Type B pancreatic cell (in vitro differentiated cells): ENCODE data around the gene LGR6. TPM values are rescaled to one million over a fixed set of nuclear protein-coding genes. Genes with fewer than 3 reads are reported as not detected.

Source experiments
- DNase-seq: peaks from one replicate; pipeline ENCODE4 v3.0.0; 2021; ENCODE audit warnings: mixed read lengths; ENCODE audit not compliant: unreplicated experiment; ENCODE audit errors: extremely low spot score
- H3K27ac Mint-ChIP-seq: 2 replicates; pipeline ENCODE4 v1.8.0; 2021; ENCODE audit warnings: mild to moderate bottlenecking, mixed read lengths
- H3K27me3 Mint-ChIP-seq: 2 replicates; pipeline ENCODE4 v1.8.0; 2021; ENCODE audit warnings: mixed read lengths
- H3K36me3 Mint-ChIP-seq: 2 replicates; pipeline ENCODE4 v1.8.0; 2021; ENCODE audit warnings: mixed read lengths
- H3K4me1 Mint-ChIP-seq: one replicate; pipeline ENCODE4 v1.8.0; 2021; ENCODE audit warnings: mixed read lengths; ENCODE audit not compliant: unreplicated experiment
- H3K4me3 Mint-ChIP-seq: 2 replicates; pipeline ENCODE4 v1.8.0; 2021; ENCODE audit warnings: mild to moderate bottlenecking, mixed read lengths
- H3K9me3 Mint-ChIP-seq: 2 replicates; pipeline ENCODE4 v1.8.0; 2021; ENCODE audit warnings: mixed read lengths
- total RNA-seq: library from RNA; stranded (reverse); gene quantifications from 2 replicates; pipeline ENCODE4 v1.2.1, GENCODE V29; 2021; ENCODE audit warnings: low replicate concordance
- TF ChIP-seq, protein P1 (sequence below): fragments of 200-600 bp; sonication (generic); conservative IDR thresholded peaks from 2 replicates; pipeline ENCODE4 v1.5.0; 2021; ENCODE audit warnings: antibody characterized with exemption, mild to moderate bottlenecking

The LGR6 gene
- total RNA-seq, 1 donor from 2014 or later: 2.8 TPM

DNA sequence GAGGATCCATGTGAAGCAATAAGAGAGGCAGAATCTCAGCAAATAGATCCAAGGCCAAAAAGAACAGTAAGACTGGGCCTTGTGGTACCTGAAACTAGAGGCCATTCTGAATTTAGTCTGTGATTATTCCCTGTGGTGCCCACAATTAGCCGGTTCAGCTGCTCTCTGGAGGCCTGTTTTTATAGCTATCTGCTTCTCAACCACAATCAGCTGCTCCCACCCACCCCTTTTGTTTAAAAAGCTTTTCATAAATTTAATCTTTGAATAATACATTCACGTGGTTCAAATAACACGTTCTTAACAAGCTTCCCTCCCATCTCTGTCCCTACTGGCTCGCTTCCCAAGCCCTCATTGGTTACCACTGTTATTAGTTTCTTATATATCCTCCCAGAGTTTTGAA lies 130.1 kb downstream of the LGR6 start:
- Mint-ChIP-seq H3K36me3 (no peaks in the 10 kb centered on the region), H3K9me3 (no peaks in the 10 kb centered on the region), H3K27me3 (peaks cover 6% of the 10 kb centered on the region), H3K4me1 (no peaks in the 10 kb centered on the region), H3K27ac (no peak overlapping the region), H3K4me3 (no peak overlapping the region)
- DNase-seq: no peak
- TF ChIP-seq, protein P1, sequence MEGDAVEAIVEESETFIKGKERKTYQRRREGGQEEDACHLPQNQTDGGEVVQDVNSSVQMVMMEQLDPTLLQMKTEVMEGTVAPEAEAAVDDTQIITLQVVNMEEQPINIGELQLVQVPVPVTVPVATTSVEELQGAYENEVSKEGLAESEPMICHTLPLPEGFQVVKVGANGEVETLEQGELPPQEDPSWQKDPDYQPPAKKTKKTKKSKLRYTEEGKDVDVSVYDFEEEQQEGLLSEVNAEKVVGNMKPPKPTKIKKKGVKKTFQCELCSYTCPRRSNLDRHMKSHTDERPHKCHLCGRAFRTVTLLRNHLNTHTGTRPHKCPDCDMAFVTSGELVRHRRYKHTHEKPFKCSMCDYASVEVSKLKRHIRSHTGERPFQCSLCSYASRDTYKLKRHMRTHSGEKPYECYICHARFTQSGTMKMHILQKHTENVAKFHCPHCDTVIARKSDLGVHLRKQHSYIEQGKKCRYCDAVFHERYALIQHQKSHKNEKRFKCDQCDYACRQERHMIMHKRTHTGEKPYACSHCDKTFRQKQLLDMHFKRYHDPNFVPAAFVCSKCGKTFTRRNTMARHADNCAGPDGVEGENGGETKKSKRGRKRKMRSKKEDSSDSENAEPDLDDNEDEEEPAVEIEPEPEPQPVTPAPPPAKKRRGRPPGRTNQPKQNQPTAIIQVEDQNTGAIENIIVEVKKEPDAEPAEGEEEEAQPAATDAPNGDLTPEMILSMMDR: no peak

DNA sequence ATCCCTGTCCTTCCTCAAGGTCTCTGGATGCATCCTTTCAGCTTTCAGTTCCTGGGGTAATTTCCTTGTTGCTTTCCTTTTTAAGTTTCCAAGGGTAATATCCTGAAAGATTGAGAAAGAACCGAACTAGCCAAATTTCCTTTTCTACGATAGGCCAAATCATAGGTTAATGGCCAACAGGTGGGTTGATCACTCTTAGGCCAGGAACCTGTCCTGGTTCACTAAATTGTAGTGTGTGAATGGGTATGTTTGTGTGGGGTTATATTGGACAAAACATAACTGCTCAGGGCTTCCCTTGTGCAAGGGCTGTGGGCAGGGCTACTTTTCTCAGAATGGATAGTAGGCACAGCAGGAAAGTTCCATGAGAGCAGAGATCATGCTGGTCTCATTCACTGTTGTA lies 131.0 kb downstream of the LGR6 start:
- peaks cover 3% of the 10 kb centered on the region for H3K27me3 Mint-ChIP-seq
- no peaks in the 10 kb centered on the region for H3K4me1 Mint-ChIP-seq
- no peaks in the 10 kb centered on the region for H3K9me3 Mint-ChIP-seq
- TF ChIP-seq, protein P1: no peak
- H3K36me3 Mint-ChIP-seq: no peaks in the 10 kb centered on the region
- H3K27ac Mint-ChIP-seq: no peak overlapping the region
- DNase-seq: no peak
- no peak overlapping the region for H3K4me3 Mint-ChIP-seq

DNA sequence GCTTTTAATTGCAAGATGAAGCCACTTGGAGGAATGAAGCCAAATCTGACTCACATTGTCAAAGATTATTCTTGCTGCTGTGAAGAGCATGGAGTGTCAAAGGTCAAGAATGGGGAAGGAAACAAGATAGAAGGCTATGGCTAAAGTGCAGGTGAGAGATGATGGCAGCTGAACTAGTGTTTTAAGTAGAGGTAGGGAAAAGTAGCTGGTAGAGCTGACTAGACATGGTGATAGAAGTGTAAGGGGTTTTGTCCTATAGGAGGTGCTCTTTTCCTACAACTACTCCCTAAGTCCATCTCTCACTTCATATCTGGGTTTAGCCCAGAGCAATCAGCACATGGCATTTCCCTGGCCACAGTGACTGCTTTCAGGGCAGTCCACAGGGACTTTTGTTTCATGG lies 136.3 kb downstream of the LGR6 start:
- H3K4me3 Mint-ChIP-seq: no peak overlapping the region
- H3K4me1 Mint-ChIP-seq: no peaks in the 10 kb centered on the region
- no peak overlapping the region for H3K27ac Mint-ChIP-seq
- no peaks in the 10 kb centered on the region for H3K27me3 Mint-ChIP-seq
- H3K9me3 Mint-ChIP-seq: no peaks in the 10 kb centered on the region
- TF ChIP-seq, protein P1: no peak
- DNase-seq: no peak
- H3K36me3 Mint-ChIP-seq: peaks cover 28% of the 10 kb centered on the region

DNA sequence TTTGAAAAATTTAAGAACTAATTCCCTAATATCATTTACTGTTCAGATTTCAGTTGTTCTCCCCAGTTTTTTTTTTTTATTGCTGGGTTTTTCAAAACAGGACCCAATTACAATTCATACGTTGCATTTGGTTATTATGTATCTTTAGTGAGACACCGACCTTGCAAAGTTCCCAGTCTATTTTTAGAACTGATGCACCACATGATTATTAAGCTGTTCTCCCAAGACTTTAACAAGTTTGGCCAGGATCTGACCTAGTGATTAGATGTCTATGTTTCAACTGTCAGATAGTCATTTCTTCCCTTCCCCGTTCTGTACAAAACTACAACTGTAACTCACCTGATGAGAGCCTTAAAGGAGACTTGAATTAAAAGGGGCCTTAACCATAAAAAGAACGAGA lies 140.3 kb downstream of the LGR6 start:
- no peak overlapping the region for H3K27ac Mint-ChIP-seq
- no peaks in the 10 kb centered on the region for H3K27me3 Mint-ChIP-seq
- no peak for DNase-seq
- no peak overlapping the region for H3K4me3 Mint-ChIP-seq
- H3K4me1 Mint-ChIP-seq: peaks cover 4% of the 10 kb centered on the region
- H3K9me3 Mint-ChIP-seq: no peaks in the 10 kb centered on the region
- TF ChIP-seq, protein P1: no peak
- H3K36me3 Mint-ChIP-seq: peaks cover 31% of the 10 kb centered on the region

DNA sequence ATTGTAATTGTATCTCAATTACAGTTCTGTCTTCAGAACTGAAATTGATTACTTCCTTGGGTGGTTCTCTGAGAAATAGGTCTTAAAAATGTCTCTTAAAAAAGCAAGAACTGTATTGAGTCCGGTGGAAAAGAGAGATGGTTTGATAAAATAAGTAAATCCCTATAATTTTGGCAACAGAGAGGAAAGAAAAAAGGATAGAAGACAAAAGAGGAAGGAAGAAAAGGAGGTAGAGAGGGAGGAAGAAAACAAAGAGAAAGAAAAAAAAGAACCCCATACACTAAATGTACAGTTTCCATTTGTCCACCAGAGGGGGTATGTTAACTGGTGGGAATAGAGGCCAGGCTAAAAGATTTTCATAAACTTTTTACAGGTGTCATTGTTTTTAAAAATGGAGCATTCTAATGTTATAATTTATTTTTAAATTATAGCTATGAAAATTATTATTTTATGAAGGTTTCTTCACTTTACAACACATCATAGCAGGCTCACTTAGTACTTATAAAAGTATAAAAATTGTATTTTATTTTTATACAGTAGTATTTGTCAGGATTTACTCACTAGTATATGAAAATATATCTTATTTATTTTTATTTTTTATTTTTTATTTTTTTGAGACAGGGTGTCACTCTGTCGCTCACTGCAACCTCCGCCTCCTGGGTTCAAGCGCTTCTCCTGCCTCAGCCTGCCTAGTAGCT lies 150.2 kb downstream of the LGR6 start:
- Mint-ChIP-seq H3K9me3 (no peaks in the 10 kb centered on the region), H3K4me3 (peak overlapping the region; percentile 53), H3K4me1 (peaks cover 22% of the 10 kb centered on the region), H3K36me3 (no peaks in the 10 kb centered on the region), H3K27ac (peak overlapping the region; percentile 66), H3K27me3 (no peaks in the 10 kb centered on the region)
- DNase-seq: no peak
- TF ChIP-seq, protein P1: peak; percentile 93
